T-cell (primary cell): ENCODE data around the gene PTPRT. TPM values are rescaled to one million over a fixed set of nuclear protein-coding genes. Genes with fewer than 3 reads are reported as not detected.

ENCODE experiments used
- ATAC-seq, 4 experiments: fragments of 200-7000 bp in 3 of 4; fragments of 150-1000 bp in 1 of 4; cut with Tn5 transposase; replicated peaks in 1 of 4; 1 replicate in 3 of 4; 2 replicates in 1 of 4; pipeline ENCODE4 v1.10.0; 2021; ENCODE audit warnings: moderate library complexity in 3 of 4, mild to moderate bottlenecking in 2 of 4, moderate number of reproducible peaks in 1 of 4
- CTCF ChIA-PET, 2 donors: fragments of 300-600 bp; sonication (Branson Sonifier 250); formaldehyde crosslinking; loops; one replicate each; lab custom pipeline; 2022; ENCODE audit warnings: antibody characterized with exemption in 2 of 2; lab: Charles Lee
- POLR2A ChIA-PET, 2 donors: fragments of 300-600 bp; sonication (Branson Sonifier 250); formaldehyde crosslinking; loops; one replicate each; lab custom pipeline; 2022; ENCODE audit warnings: antibody characterized with exemption in 2 of 2; lab: Charles Lee
- DNase-seq, 35 experiments: peaks; one replicate each; pipeline versions ENCODE4 v3.0.0 to v3.0.0-alpha.2; 2013 to 2023
- H3K27ac ChIP-seq: one replicate; pipeline ENCODE4 v1.5.1; 2013; ENCODE audit warnings: low read length
- H3K27me3 ChIP-seq, 2 experiments: replicated peaks in 1 of 2; 1 replicate in 1 of 2; 2 replicates in 1 of 2; pipeline versions ENCODE4 v1.6.1 to v1.7.0; 2013; ENCODE audit warnings: low read length in 1 of 2, mixed read lengths in 1 of 2; ENCODE audit not compliant: control insufficient read depth in 2 of 2, insufficient read depth in 2 of 2; ENCODE audit errors: extremely low read depth in 1 of 2
- H3K36me3 ChIP-seq, 2 donors: 1 replicate in 1 of 2; 2 replicates in 1 of 2; pipeline versions ENCODE4 v1.6.1 to v1.7.0; 2013; ENCODE audit warnings: low read length in 1 of 2; ENCODE audit not compliant: control insufficient read depth in 2 of 2, insufficient read depth in 1 of 2; ENCODE audit errors: extremely low read depth in 1 of 2
- H3K4me1 ChIP-seq, 2 experiments: 1 replicate in 1 of 2; 2 replicates in 1 of 2; pipeline versions ENCODE4 v1.6.1 to v1.7.0; 2013; ENCODE audit warnings: low read length in 2 of 2, mixed read lengths in 1 of 2; ENCODE audit not compliant: insufficient read depth in 2 of 2, control insufficient read depth in 1 of 2; ENCODE audit errors: extremely low read depth in 1 of 2
- H3K4me3 ChIP-seq, 2 donors: 1 replicate in 1 of 2; 2 replicates in 1 of 2; pipeline versions ENCODE4 v1.5.1 to v1.7.0; 2013; ENCODE audit warnings: mild to moderate bottlenecking in 2 of 2, low read length in 1 of 2, moderate library complexity in 1 of 2; ENCODE audit not compliant: control insufficient read depth in 1 of 2; ENCODE audit errors: extremely low read depth in 1 of 2
- H3K9me3 ChIP-seq: 2 replicates; pipeline ENCODE4 v1.7.0; 2013
- H3K27ac Mint-ChIP-seq, 2 donors: one replicate each; pipeline ENCODE4 v1.8.0; 2020 to 2021; ENCODE audit warnings: mild to moderate bottlenecking in 2 of 2, mixed read lengths in 2 of 2
- H3K27me3 Mint-ChIP-seq, 2 donors: one replicate each; pipeline ENCODE4 v1.8.0; 2021 to 2022; ENCODE audit warnings: mixed read lengths in 2 of 2
- H3K36me3 Mint-ChIP-seq: one replicate; pipeline ENCODE4 v1.8.0; 2021; ENCODE audit warnings: mixed read lengths
- H3K4me1 Mint-ChIP-seq, 3 donors: one replicate each; pipeline ENCODE4 v1.8.0; 2020 to 2022; ENCODE audit warnings: mixed read lengths in 3 of 3, mild to moderate bottlenecking in 1 of 3
- H3K4me3 Mint-ChIP-seq, 3 donors: one replicate each; pipeline ENCODE4 v1.8.0; 2020 to 2022; ENCODE audit warnings: mild to moderate bottlenecking in 3 of 3, mixed read lengths in 3 of 3, moderate library complexity in 3 of 3
- H3K9me3 Mint-ChIP-seq, 3 donors: one replicate each; pipeline ENCODE4 v1.8.0; 2020 to 2022; ENCODE audit warnings: mixed read lengths in 3 of 3
- WGBS: methylation state at CpG from one replicate; pipeline ENCODE4 v1.1.5; 2013; ENCODE audit warnings: missing lambda C conversion rate; ENCODE audit not compliant: insufficient coverage; 5-methylcytosine and 5-hydroxymethylcytosine counted together
- total RNA-seq, 35 experiments: library from RNA in 6 of 35; stranded (reverse) in 6 of 35; fragments of 120-200 nt in 1 of 35; gene quantifications; one replicate each; pipeline versions ENCODE4 v1.2.1 to v1.2.4 and lab custom pipeline; 2013 to 2026

Gene PTPRT
- total RNA-seq, 5 donors from 2014 or later (not counting 1 experiment from before 2014, with no cell fraction given), result not detected

GRCh38 chr20:42093542-42094440, 1095.9 kb downstream of the PTPRT start:
- no peaks in the 10 kb centered on the region for H3K36me3 Mint-ChIP-seq
- WGBS, result 80% methylated on average over 11 of the region's 14 CpGs

GRCh38 chr20:42093041-42093440, 1096.7 kb downstream of the PTPRT start:
- H3K4me3 Mint-ChIP-seq, result no peak overlapping the region
- peaks cover 3 to 5% of the 10 kb centered on the region in 2 donors for H3K27me3 Mint-ChIP-seq
- CTCF ChIA-PET, result no interaction called here
- Histone ChIP-seq H3K27ac (no peak overlapping the region), H3K36me3 (no peaks in the 10 kb centered on the region), H3K9me3 (no peaks in the 10 kb centered on the region), H3K27me3 (peaks cover 0 to 1% of the 10 kb centered on the region in 2 experiments), H3K4me3 (no peak overlapping the region), H3K4me1 (no peaks in the 10 kb centered on the region)
- ATAC-seq (no peak), DNase-seq (no peak)
- H3K4me1 Mint-ChIP-seq, result no peaks in the 10 kb centered on the region
- H3K36me3 Mint-ChIP-seq, result no peaks in the 10 kb centered on the region
- POLR2A ChIA-PET, result no interaction called here
- WGBS, result 43% methylated on average over 2 of the region's 4 CpGs
- H3K27ac Mint-ChIP-seq, result no peak overlapping the region
- peaks cover 0 to 16% (median 0%) of the 10 kb centered on the region in 3 donors for H3K9me3 Mint-ChIP-seq

More at GRCh38 chr20:42093542-42094440, 1095.9 kb downstream of the PTPRT start:
- no peak overlapping the region for H3K27ac ChIP-seq
- H3K4me1 ChIP-seq, result no peaks in the 10 kb centered on the region
- CTCF ChIA-PET, result no interaction called here
- no peaks in the 10 kb centered on the region for H3K4me1 Mint-ChIP-seq
- no peak for ATAC-seq
- H3K27ac Mint-ChIP-seq, result no peak overlapping the region
- peaks cover 0 to 3% of the 10 kb centered on the region in 2 experiments for H3K27me3 ChIP-seq
- H3K9me3 ChIP-seq, result no peaks in the 10 kb centered on the region
- no peaks in the 10 kb centered on the region for H3K36me3 ChIP-seq
- no peak overlapping the region for H3K4me3 ChIP-seq
- DNase-seq, result no peak
- H3K4me3 Mint-ChIP-seq, result no peak overlapping the region
- POLR2A ChIA-PET, result no interaction called here
- H3K9me3 Mint-ChIP-seq, result peaks cover 0 to 16% (median 0%) of the 10 kb centered on the region in 3 donors
- H3K27me3 Mint-ChIP-seq, result peaks cover 4 to 5% of the 10 kb centered on the region in 2 donors

GRCh38 chr20:42085366-42085765, 1104.3 kb downstream of the PTPRT start:
- Mint-ChIP-seq H3K27ac (no peak overlapping the region), H3K36me3 (no peaks in the 10 kb centered on the region), H3K4me1 (no peaks in the 10 kb centered on the region), H3K4me3 (no peak overlapping the region), H3K9me3 (peaks cover 0 to 7% (median 2%) of the 10 kb centered on the region in 3 donors), H3K27me3 (no peaks in the 10 kb centered on the region)
- no peak overlapping the region for H3K4me3 ChIP-seq
- 83% methylated on average over 4 of the region's 10 CpGs for WGBS
- H3K27ac ChIP-seq, result no peak overlapping the region
- H3K36me3 ChIP-seq, result no peaks in the 10 kb centered on the region
- no peaks in the 10 kb centered on the region for H3K9me3 ChIP-seq
- ChIA-PET CTCF (no interaction called here), POLR2A (no interaction called here)
- no peaks in the 10 kb centered on the region for H3K4me1 ChIP-seq
- no peaks in the 10 kb centered on the region for H3K27me3 ChIP-seq
- no peak for DNase-seq
- no peak for ATAC-seq

- 71% methylated on average over 1 of the region's 1 CpG for WGBS
- Mint-ChIP-seq H3K36me3 (no peaks in the 10 kb centered on the region), H3K27ac (no peak overlapping the region), H3K27me3 (no peaks in the 10 kb centered on the region), H3K4me1 (no peaks in the 10 kb centered on the region), H3K4me3 (no peak overlapping the region), H3K9me3 (peaks cover 0 to 4% (median 2%) of the 10 kb centered on the region in 3 donors)
- H3K36me3 ChIP-seq, result no peaks in the 10 kb centered on the region
- no peaks in the 10 kb centered on the region for H3K4me1 ChIP-seq
- ChIA-PET CTCF (no interaction called here), POLR2A (no interaction called here)
- H3K27me3 ChIP-seq, result no peaks in the 10 kb centered on the region
- ATAC-seq (no peak), DNase-seq (no peak)
- H3K4me3 ChIP-seq, result no peak overlapping the region
- H3K27ac ChIP-seq, result no peak overlapping the region
- H3K9me3 ChIP-seq, result no peaks in the 10 kb centered on the region
Measured at GRCh38 chr20:42083280-42083679, 1106.4 kb downstream of the PTPRT start.

GRCh38 chr20:42082611-42083010, 1107.1 kb downstream of the PTPRT start:
- no peaks in the 10 kb centered on the region for H3K4me1 Mint-ChIP-seq
- H3K27me3 Mint-ChIP-seq, result no peaks in the 10 kb centered on the region
- ChIA-PET POLR2A (no interaction called here), CTCF (no interaction called here)
- no peak overlapping the region for H3K4me3 Mint-ChIP-seq
- Histone ChIP-seq H3K4me1 (no peaks in the 10 kb centered on the region), H3K27ac (no peak overlapping the region), H3K9me3 (no peaks in the 10 kb centered on the region), H3K36me3 (no peaks in the 10 kb centered on the region), H3K4me3 (no peak overlapping the region), H3K27me3 (no peaks in the 10 kb centered on the region)
- H3K36me3 Mint-ChIP-seq, result no peaks in the 10 kb centered on the region
- H3K27ac Mint-ChIP-seq, result no peak overlapping the region
- DNase-seq (no peak), ATAC-seq (no peak)
- no CpG with 5 or more reads among the region's 1 CpG for WGBS
- H3K9me3 Mint-ChIP-seq, result peaks cover 0 to 4% (median 2%) of the 10 kb centered on the region in 3 donors

- Mint-ChIP-seq H3K27me3 (no peaks in the 10 kb centered on the region), H3K36me3 (no peaks in the 10 kb centered on the region), H3K9me3 (no peaks in the 10 kb centered on the region), H3K4me3 (no peak overlapping the region), H3K27ac (no peak overlapping the region), H3K4me1 (no peaks in the 10 kb centered on the region)
- no peaks in the 10 kb centered on the region for H3K36me3 ChIP-seq
- H3K27ac ChIP-seq, result no peak overlapping the region
- no peaks in the 10 kb centered on the region for H3K4me1 ChIP-seq
- POLR2A ChIA-PET, result no interaction called here
- no peaks in the 10 kb centered on the region for H3K27me3 ChIP-seq
- ATAC-seq, result no peak
- DNase-seq, result no peak
- no peak overlapping the region for H3K4me3 ChIP-seq
- no peaks in the 10 kb centered on the region for H3K9me3 ChIP-seq
- CTCF ChIA-PET, result no interaction called here
- WGBS, result 44% methylated on average over 2 of the region's 4 CpGs
Measured at GRCh38 chr20:42080956-42081355, 1108.8 kb downstream of the PTPRT start.
